Astrocyte (in vitro differentiated cells and primary cell): ENCODE measurements around the gene SPRR4. TPM values are rescaled to one million over a fixed set of nuclear protein-coding genes. Genes with fewer than 3 reads are reported as not detected.

ENCODE experiments used
- DNase-seq: peaks from one replicate; pipeline ENCODE4 v3.0.0-alpha.2; 2010; ENCODE audit warnings: low read depth
- FAIRE-seq: peaks from 2 replicates; lab custom pipeline; 2011; peaks lifted over from hg19 to GRCh38; lab: Jason Lieb, UNC
- H2AFZ ChIP-seq: 2 replicates; pipeline ENCODE4 v1.6.0; 2012; ENCODE audit warnings: low read depth, low read length, inconsistent platforms
- H3K27ac ChIP-seq: 2 replicates; pipeline ENCODE4 v1.5.1; 2011; ENCODE audit warnings: low read depth, low read length, inconsistent platforms
- H3K27me3 ChIP-seq: 2 replicates; pipeline ENCODE4 v1.6.0; 2011; ENCODE audit warnings: low read length, inconsistent platforms; ENCODE audit not compliant: insufficient read depth
- H3K36me3 ChIP-seq: 2 replicates; pipeline ENCODE4 v1.5.1; 2011; ENCODE audit warnings: low read length, inconsistent platforms; ENCODE audit not compliant: insufficient read depth
- H3K4me1 ChIP-seq: 2 replicates; pipeline ENCODE4 v1.5.1; 2011; ENCODE audit warnings: low read length, inconsistent platforms; ENCODE audit not compliant: insufficient read depth
- H3K4me2 ChIP-seq: 2 replicates; pipeline ENCODE4 v1.6.0; 2012; ENCODE audit warnings: low read length, inconsistent platforms
- H3K4me3 ChIP-seq: 2 replicates; pipeline ENCODE4 v1.5.1; 2011; ENCODE audit warnings: low read depth, mild to moderate bottlenecking, low read length, inconsistent platforms; ENCODE audit not compliant: insufficient read depth
- H3K79me2 ChIP-seq: 2 replicates; pipeline ENCODE4 v1.6.0; 2012; ENCODE audit warnings: mild to moderate bottlenecking, low read length, inconsistent platforms; ENCODE audit not compliant: insufficient read depth
- H3K9ac ChIP-seq: 2 replicates; pipeline ENCODE4 v1.6.0; 2012; ENCODE audit warnings: mild to moderate bottlenecking, low read length, inconsistent platforms
- H3K9me3 ChIP-seq: 2 replicates; pipeline ENCODE4 v1.5.1; 2012; ENCODE audit warnings: low read depth, mild to moderate bottlenecking, low read length, inconsistent platforms; ENCODE audit not compliant: insufficient read depth
- H4K20me1 ChIP-seq: 2 replicates; pipeline ENCODE4 v1.6.0; 2012; ENCODE audit warnings: low read length, inconsistent platforms; ENCODE audit not compliant: insufficient read depth
- H3K27ac Mint-ChIP-seq: one replicate; pipeline ENCODE4 v1.8.0; 2021; ENCODE audit warnings: mild to moderate bottlenecking, mixed read lengths; ENCODE audit not compliant: unreplicated experiment
- H3K27me3 Mint-ChIP-seq: one replicate; pipeline ENCODE4 v1.8.0; 2021; ENCODE audit warnings: low read depth, mixed read lengths; ENCODE audit not compliant: unreplicated experiment
- H3K36me3 Mint-ChIP-seq: one replicate; pipeline ENCODE4 v1.8.0; 2021; ENCODE audit warnings: low read depth, mixed read lengths; ENCODE audit not compliant: unreplicated experiment
- H3K4me1 Mint-ChIP-seq: one replicate; pipeline ENCODE4 v1.8.0; 2021; ENCODE audit warnings: low read depth, mixed read lengths; ENCODE audit not compliant: unreplicated experiment
- H3K4me3 Mint-ChIP-seq: one replicate; pipeline ENCODE4 v1.8.0; 2021; ENCODE audit warnings: mild to moderate bottlenecking, moderate library complexity, mixed read lengths; ENCODE audit not compliant: unreplicated experiment
- H3K9me3 Mint-ChIP-seq: one replicate; pipeline ENCODE4 v1.8.0; 2021; ENCODE audit warnings: mild to moderate bottlenecking, mixed read lengths; ENCODE audit not compliant: unreplicated experiment
- CTCF ChIP-seq: IDR thresholded peaks from 2 replicates; pipeline ENCODE4 v1.5.1; 2011; ENCODE audit warnings: low read depth, mild to moderate bottlenecking, inconsistent platforms, low read length, moderate library complexity; ENCODE audit not compliant: insufficient read depth
- EZH2 ChIP-seq: IDR thresholded peaks from 2 replicates; pipeline ENCODE4 v1.6.1; 2012; ENCODE audit warnings: mild to moderate bottlenecking, low read length, inconsistent platforms; ENCODE audit not compliant: insufficient read depth
- total RNA-seq: library from RNA; stranded (reverse); gene quantifications from 2 replicates; pipeline ENCODE4 v1.2.1, GENCODE V29; 2021

The SPRR4 gene
- total RNA-seq, 1 donor from 2014 or later: not detected

DNA sequence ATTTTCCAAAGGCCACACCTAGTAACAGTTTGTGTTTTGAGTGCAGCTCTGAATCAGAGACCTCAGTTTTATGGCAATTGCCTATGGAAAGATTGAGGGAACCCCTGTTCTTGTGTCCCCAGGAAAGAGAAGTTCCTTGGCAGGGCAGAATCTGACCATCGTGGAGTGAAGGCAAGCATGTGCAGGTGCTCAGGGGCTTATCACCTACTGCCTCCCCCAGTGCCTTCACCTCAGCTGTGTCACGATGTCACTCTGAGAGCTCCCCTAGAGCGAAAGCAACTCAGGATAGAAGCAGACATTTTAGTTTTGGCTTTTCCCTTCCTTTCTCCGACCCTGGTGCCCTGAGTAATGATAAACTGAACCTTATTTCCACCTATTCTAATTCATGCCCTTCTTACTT lies 11.6 kb downstream of the SPRR4 start:
- no peaks in the 10 kb centered on the region for H3K79me2 ChIP-seq
- H3K4me1 ChIP-seq: no peaks in the 10 kb centered on the region
- no peaks in the 10 kb centered on the region for H3K9me3 ChIP-seq
- DNase-seq (no peak), FAIRE-seq (no peak)
- no peaks in the 10 kb centered on the region for H3K36me3 ChIP-seq
- TF ChIP-seq EZH2 (no peak), CTCF (no peak)
- H3K27ac ChIP-seq: no peak overlapping the region
- H3K9ac ChIP-seq: no peak overlapping the region
- no peak overlapping the region for H3K4me3 ChIP-seq
- no peaks in the 10 kb centered on the region for H3K27me3 ChIP-seq
- H3K4me1 Mint-ChIP-seq: no peaks in the 10 kb centered on the region
- no peaks in the 10 kb centered on the region for H3K36me3 Mint-ChIP-seq
- H3K4me2 ChIP-seq: no peak overlapping the region
- no peak overlapping the region for H3K27ac Mint-ChIP-seq
- peaks cover 53% of the 10 kb centered on the region for H3K27me3 Mint-ChIP-seq
- no peak overlapping the region for H3K4me3 Mint-ChIP-seq
- H3K9me3 Mint-ChIP-seq: no peaks in the 10 kb centered on the region
- no peak overlapping the region for H2AFZ ChIP-seq
- H4K20me1 ChIP-seq: no peaks in the 10 kb centered on the region

- no peak for DNase-seq
- Mint-ChIP-seq H3K4me1 (no peaks in the 10 kb centered on the region), H3K4me3 (no peak overlapping the region), H3K9me3 (peaks cover 6% of the 10 kb centered on the region), H3K27me3 (peaks cover 50% of the 10 kb centered on the region), H3K27ac (no peak overlapping the region), H3K36me3 (no peaks in the 10 kb centered on the region)
- no peak for FAIRE-seq
- H3K9ac ChIP-seq: no peak overlapping the region
- no peaks in the 10 kb centered on the region for H3K36me3 ChIP-seq
- no peak overlapping the region for H3K4me3 ChIP-seq
- H3K9me3 ChIP-seq: no peaks in the 10 kb centered on the region
- H4K20me1 ChIP-seq: no peaks in the 10 kb centered on the region
- H3K27ac ChIP-seq: no peak overlapping the region
- no peaks in the 10 kb centered on the region for H3K79me2 ChIP-seq
- TF ChIP-seq EZH2 (no peak), CTCF (no peak)
- no peaks in the 10 kb centered on the region for H3K27me3 ChIP-seq
- no peak overlapping the region for H3K4me2 ChIP-seq
- H3K4me1 ChIP-seq: no peaks in the 10 kb centered on the region
- H2AFZ ChIP-seq: no peak overlapping the region
Observed at GRCh38 chr1:152983234-152983633, 12.8 kb downstream of the SPRR4 start.

- peaks cover 6% of the 10 kb centered on the region for H3K9me3 Mint-ChIP-seq
- no peak within 1 kb of the TSS for H3K4me2 ChIP-seq
- H4K20me1 ChIP-seq: no peaks in the 10 kb centered on the region
- H3K4me1 ChIP-seq: no peaks in the 10 kb centered on the region
- H3K9me3 ChIP-seq: no peaks in the 10 kb centered on the region
- H3K27me3 Mint-ChIP-seq: peaks cover 50% of the 10 kb centered on the region
- H3K4me1 Mint-ChIP-seq: no peaks in the 10 kb centered on the region
- TF ChIP-seq CTCF: no peak
- TF ChIP-seq EZH2: no peak
- no peak within 1 kb of the TSS for H3K4me3 Mint-ChIP-seq
- H2AFZ ChIP-seq: no peak within 1 kb of the TSS
- FAIRE-seq (no peak), DNase-seq (no peak)
- no peaks in the 10 kb centered on the region for H3K27me3 ChIP-seq
- no peaks in the 10 kb centered on the region for H3K79me2 ChIP-seq
- no peaks in the 10 kb centered on the region for H3K36me3 ChIP-seq
- no peak within 1 kb of the TSS for H3K9ac ChIP-seq
- H3K27ac ChIP-seq: no peak within 1 kb of the TSS
- no peak within 1 kb of the TSS for H3K27ac Mint-ChIP-seq
- no peak within 1 kb of the TSS for H3K4me3 ChIP-seq
- H3K36me3 Mint-ChIP-seq: no peaks in the 10 kb centered on the region
Observed at GRCh38 chr1:152983743-152984142, 13.3 kb downstream of the SPRR4 start, which contains the start of gene SPRR1A. Gene SPRR1A, plus strand, starts transcription at chr1:152984081. Its CDS starts 1,150 bp downstream, at chr1:152985231.
